Endothelial cell of umbilical vein (primary cell): ENCODE results near the gene PAX5. TPM values are rescaled to one million over a fixed set of nuclear protein-coding genes. Genes with fewer than 3 reads are reported as not detected.

ENCODE experiments used
- BruUV-seq: library from RNA; stranded (reverse); fragments of 400-500 nt; replicated peaks from 2 replicates; lab custom pipeline; 2021; lab: Mats Ljungman, UMichigan
- CTCF ChIA-PET: fragments of 300-600, 350-600 bp; sonication (Branson Sonifier 250); formaldehyde crosslinking; loops from one replicate; lab custom pipeline; 2021; ENCODE audit warnings: antibody characterized with exemption, inconsistent platforms; lab: Charles Lee
- POLR2A ChIA-PET: fragments of 300-600, 350-600 bp; sonication (Branson Sonifier 250); formaldehyde crosslinking; loops from one replicate; lab custom pipeline; 2021; ENCODE audit warnings: antibody characterized with exemption, inconsistent platforms; lab: Charles Lee
- DNase-seq: peaks from one replicate; pipeline ENCODE4 v3.0.0-alpha.2; 2011; ENCODE audit warnings: low read depth, low spot score
- FAIRE-seq: peaks from 2 replicates; lab custom pipeline; 2011; peaks lifted over from hg19 to GRCh38; lab: Jason Lieb, UNC
- H2AFZ ChIP-seq: 2 replicates; pipeline ENCODE4 v1.6.0; 2012; ENCODE audit warnings: low read depth, low read length, control low read depth, inconsistent platforms
- H3K27ac ChIP-seq: 2 replicates; pipeline ENCODE4 v1.5.1; 2011; ENCODE audit warnings: low read depth, mild to moderate bottlenecking, control low read depth, low read length, moderate library complexity; ENCODE audit not compliant: insufficient read depth
- H3K27me3 ChIP-seq, 2 experiments: 2 replicates each; pipeline versions ENCODE4 v1.6.0 to v1.6.1; 2011; ENCODE audit warnings: low read length in 2 of 2, mixed read lengths in 1 of 2; ENCODE audit not compliant: control insufficient read depth in 2 of 2, insufficient read depth in 2 of 2
- H3K36me3 ChIP-seq, 2 experiments: 2 replicates in 1 of 2; 3 replicates in 1 of 2; pipeline ENCODE4 v1.5.1; 2011; ENCODE audit warnings: low read length in 2 of 2, mild to moderate bottlenecking in 1 of 2, moderate library complexity in 1 of 2; ENCODE audit not compliant: control insufficient read depth in 2 of 2, insufficient read depth in 2 of 2; ENCODE audit errors: extremely low read depth in 1 of 2
- H3K4me1 ChIP-seq: 3 replicates; pipeline ENCODE4 v1.5.1; 2011; ENCODE audit warnings: mild to moderate bottlenecking, low read length; ENCODE audit not compliant: control insufficient read depth, insufficient read depth; ENCODE audit errors: extremely low read depth
- H3K4me2 ChIP-seq: 2 replicates; pipeline ENCODE4 v1.6.1; 2011; ENCODE audit warnings: low read length, control low read depth, mixed read lengths; ENCODE audit not compliant: insufficient read depth
- H3K4me3 ChIP-seq, 3 experiments: fragments of 200-600 bp in 1 of 3; sonication (generic), shearing (Covaris generic) in 1 of 3; replicated peaks in 1 of 3; 2 replicates each; pipeline ENCODE4 v1.5.1; 2011 to 2016; ENCODE audit warnings: control low read depth in 3 of 3, low read length in 3 of 3, mild to moderate bottlenecking in 2 of 3, inconsistent platforms in 1 of 3, low read depth in 1 of 3, moderate library complexity in 1 of 3; ENCODE audit not compliant: insufficient read depth in 1 of 3
- H3K79me2 ChIP-seq: 2 replicates; pipeline ENCODE4 v1.6.0; 2012; ENCODE audit warnings: low read length, inconsistent platforms; ENCODE audit not compliant: control insufficient read depth, insufficient read depth
- H3K9ac ChIP-seq: replicated peaks from 2 replicates; pipeline ENCODE3; 2011; ENCODE audit warnings: low read length, control low read depth; ENCODE audit not compliant: insufficient read depth; ENCODE audit errors: extremely low read depth
- H3K9me1 ChIP-seq: replicated peaks from 3 replicates; pipeline ENCODE4 v1.6.0; 2011; ENCODE audit warnings: mild to moderate bottlenecking, low read length; ENCODE audit not compliant: control insufficient read depth, insufficient read depth; ENCODE audit errors: extremely low read depth
- H3K9me3 ChIP-seq: replicated peaks from 2 replicates; pipeline ENCODE4 v1.5.1; 2012; ENCODE audit warnings: low read length, inconsistent platforms; ENCODE audit not compliant: control insufficient read depth, insufficient read depth
- H4K20me1 ChIP-seq: replicated peaks from 2 replicates; pipeline ENCODE3; 2011; ENCODE audit warnings: mild to moderate bottlenecking, low read length; ENCODE audit not compliant: control insufficient read depth, insufficient read depth; ENCODE audit errors: extremely low read depth
- EZH2 ChIP-seq: IDR thresholded peaks from 2 replicates; pipeline ENCODE4 v1.6.1; 2012; ENCODE audit warnings: borderline replicate concordance, low read depth, mild to moderate bottlenecking, moderate library complexity, low read length, inconsistent platforms; ENCODE audit not compliant: severe bottlenecking
- FOS ChIP-seq: IDR thresholded peaks from 2 replicates; pipeline ENCODE4 v1.6.1; 2011; ENCODE audit warnings: mild to moderate bottlenecking, low read length, moderate library complexity, borderline replicate concordance; ENCODE audit not compliant: insufficient read depth
- GATA2 ChIP-seq: IDR thresholded peaks from 2 replicates; pipeline ENCODE4 v1.7.0; 2011; ENCODE audit warnings: low read depth, mild to moderate bottlenecking, moderate library complexity, mixed read lengths, low read length; ENCODE audit not compliant: insufficient read length, insufficient read depth
- JUN ChIP-seq: IDR thresholded peaks from 2 replicates; pipeline ENCODE4 v1.6.1; 2011; ENCODE audit warnings: borderline replicate concordance, low read depth; ENCODE audit not compliant: insufficient read length, insufficient read depth
- MYC ChIP-seq: IDR thresholded peaks from one replicate; pipeline ENCODE4 v1.6.1; 2011; ENCODE audit warnings: mild to moderate bottlenecking, low read depth, low read length
- POLR2A ChIP-seq: IDR thresholded peaks from 2 replicates; pipeline ENCODE4 v1.6.1; 2012; ENCODE audit warnings: low read depth, mild to moderate bottlenecking, control low read depth, low read length
- POLR2AphosphoS5 ChIP-seq: IDR thresholded peaks from 2 replicates; pipeline ENCODE4 v1.6.1; 2012; ENCODE audit warnings: low read depth, mild to moderate bottlenecking, control low read depth, low read length, moderate library complexity; ENCODE audit not compliant: insufficient read depth
- dilution Hi-C: fragments of 300-500 bp; cut with MboI; formaldehyde crosslinking; loops from one replicate; pipeline ENCODE4 v1.15.0; 2019; ENCODE audit warnings: low sequenced_read_pairs; ENCODE audit not compliant: extremely low pct_ligation_motif_present
- intact Hi-C: fragments of 100-400 bp; cut with micrococcal nuclease; formaldehyde crosslinking; loops from one replicate; pipeline ENCODE4 v1.10.0; 2022
- polyA plus RNA-seq, 4 experiments: library from polyadenylated mRNA; depleted of rRNA in 3 of 4; stranded (reverse) in 3 of 4; unstranded in 1 of 4; fragments of >200 nt; gene quantifications; 2 replicates each; pipeline versions ENCODE4 v1.2.1 to v1.2.3, GENCODE V29; 2011 to 2012; ENCODE audit warnings: missing spikeins in 1 of 4
- total RNA-seq: library from RNA; stranded (reverse); gene quantifications from 2 replicates; pipeline ENCODE4 v1.2.3, GENCODE V29; 2021
- TF ChIP-seq, protein P1 (sequence below): IDR thresholded peaks from 2 replicates; pipeline ENCODE4 v1.6.1; 2011; ENCODE audit not compliant: insufficient read depth, insufficient read length
- TF ChIP-seq, protein P2 (sequence below), 2 donors: IDR thresholded peaks; 1 replicate in 1 of 2; 2 replicates in 1 of 2; pipeline ENCODE4 v1.5.1; 2011; ENCODE audit warnings: low read length in 2 of 2, mild to moderate bottlenecking in 2 of 2, moderate library complexity in 2 of 2, control low read depth in 1 of 2, inconsistent platforms in 1 of 2, low read depth in 1 of 2; ENCODE audit not compliant: insufficient read depth in 1 of 2; ENCODE audit errors: extremely low read depth in 1 of 2

PAX5 gene
- total and polyA plus RNA-seq, 2 donors (not counting 3 experiments of a cell fraction or from before 2014, with no cell fraction given), result not detected

GRCh38 chr9:36876056-36876455, 158.0 kb downstream of the PAX5 start:
- no peak for TF ChIP-seq GATA2
- no peak for TF ChIP-seq MYC
- TF ChIP-seq POLR2A, result no peak
- TF ChIP-seq, protein P1, sequence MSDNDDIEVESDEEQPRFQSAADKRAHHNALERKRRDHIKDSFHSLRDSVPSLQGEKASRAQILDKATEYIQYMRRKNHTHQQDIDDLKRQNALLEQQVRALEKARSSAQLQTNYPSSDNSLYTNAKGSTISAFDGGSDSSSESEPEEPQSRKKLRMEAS, result no peak
- no peak for TF ChIP-seq POLR2AphosphoS5
- no peak for TF ChIP-seq EZH2
- TF ChIP-seq, protein P2, sequence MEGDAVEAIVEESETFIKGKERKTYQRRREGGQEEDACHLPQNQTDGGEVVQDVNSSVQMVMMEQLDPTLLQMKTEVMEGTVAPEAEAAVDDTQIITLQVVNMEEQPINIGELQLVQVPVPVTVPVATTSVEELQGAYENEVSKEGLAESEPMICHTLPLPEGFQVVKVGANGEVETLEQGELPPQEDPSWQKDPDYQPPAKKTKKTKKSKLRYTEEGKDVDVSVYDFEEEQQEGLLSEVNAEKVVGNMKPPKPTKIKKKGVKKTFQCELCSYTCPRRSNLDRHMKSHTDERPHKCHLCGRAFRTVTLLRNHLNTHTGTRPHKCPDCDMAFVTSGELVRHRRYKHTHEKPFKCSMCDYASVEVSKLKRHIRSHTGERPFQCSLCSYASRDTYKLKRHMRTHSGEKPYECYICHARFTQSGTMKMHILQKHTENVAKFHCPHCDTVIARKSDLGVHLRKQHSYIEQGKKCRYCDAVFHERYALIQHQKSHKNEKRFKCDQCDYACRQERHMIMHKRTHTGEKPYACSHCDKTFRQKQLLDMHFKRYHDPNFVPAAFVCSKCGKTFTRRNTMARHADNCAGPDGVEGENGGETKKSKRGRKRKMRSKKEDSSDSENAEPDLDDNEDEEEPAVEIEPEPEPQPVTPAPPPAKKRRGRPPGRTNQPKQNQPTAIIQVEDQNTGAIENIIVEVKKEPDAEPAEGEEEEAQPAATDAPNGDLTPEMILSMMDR (IDR thresholded peaks at IDR 0.05; ENCODE audit: extremely low read depth in 1 of 2, insufficient read depth in 1 of 2, low read depth in 1 of 2, low read length in 2 of 2), result no peak
- TF ChIP-seq FOS, result no peak
- TF ChIP-seq JUN, result no peak
- BruUV-seq, result no TSS peak
- dilution Hi-C loops (no loop called here), intact Hi-C loops (no loop called here)
- Histone ChIP-seq H3K27ac (no peak overlapping the region), H3K36me3 (no peaks in the 10 kb centered on the region), H3K4me1 (no peaks in the 10 kb centered on the region), H3K4me3 (no peak overlapping the region), H3K27me3 (peaks cover 0 to 8% of the 10 kb centered on the region in 2 experiments), H2AFZ (no peak overlapping the region), H3K4me2 (no peak overlapping the region), H3K79me2 (no peaks in the 10 kb centered on the region), H3K9me3 (no peaks in the 10 kb centered on the region), H3K9me1 (no peaks in the 10 kb centered on the region), H4K20me1 (no peaks in the 10 kb centered on the region), H3K9ac (no peak overlapping the region)
- CTCF ChIA-PET, result interaction anchor here (3.7 to 6.4 kb wide), 5 partner anchors 13 to 453 kb away, joined by 34 to 81 read pairs (median 52); no protein-coding TSS in a partner anchor
- FAIRE-seq (no peak), DNase-seq (no peak)
- POLR2A ChIA-PET, result no interaction called here
